A549 (cell line): ENCODE data around the gene TP53BP1. TPM values are rescaled to one million over a fixed set of nuclear protein-coding genes. Genes with fewer than 3 reads are reported as not detected.

Source experiments
- ATAC-seq, 2 experiments: fragments of 200-7000 bp in 1 of 2; fragments of >200 bp in 1 of 2; cut with Nextera tagmentation in 1 of 2; cut with Tn5 transposase in 1 of 2; 3 replicates each; pipeline versions ENCODE4 v1.8.0 to v1.9.1; 2018 to 2020; ENCODE audit warnings: mild to moderate bottlenecking in 1 of 2, moderate library complexity in 1 of 2
- CTCF ChIA-PET: fragments of 300-600 bp; sonication (Branson Sonifier 250); formaldehyde crosslinking; extraction: SDS; loops from one replicate; lab custom pipeline; 2021; ENCODE audit warnings: antibody characterized with exemption, inconsistent platforms; lab: Yijun Ruan, JAX
- POLR2A ChIA-PET: fragments of 350-600 bp; formaldehyde crosslinking; extraction: SDS; loops from one replicate; lab custom pipeline; 2021; ENCODE audit warnings: antibody characterized with exemption, inconsistent platforms; lab: Yijun Ruan, JAX
- DNase-seq, 2 experiments: peaks; one replicate each; pipeline versions ENCODE4 v3.0.0 to v3.0.0-alpha.2; 2011 to 2016; ENCODE audit warnings: low read depth in 1 of 2, low spot score in 1 of 2
- FAIRE-seq: peaks from 2 replicates; lab custom pipeline; 2011; peaks lifted over from hg19 to GRCh38; lab: Jason Lieb, UNC
- H3K27ac ChIP-seq, 2 experiments: fragments of >200 bp; sonication (Bioruptor Twin); formaldehyde crosslinking; 3 replicates each; pipeline ENCODE4 v1.5.1; 2016 to 2017
- H3K4me1 ChIP-seq: fragments of >200 bp; sonication (Bioruptor Twin); formaldehyde crosslinking; 3 replicates; pipeline ENCODE4 v1.6.1; 2016
- H3K4me2 ChIP-seq: fragments of >200 bp; sonication (Bioruptor Twin); formaldehyde crosslinking; 3 replicates; pipeline ENCODE4 v1.6.1; 2016
- H3K4me3 ChIP-seq: fragments of >200 bp; sonication (Bioruptor Twin); formaldehyde crosslinking; 3 replicates; pipeline ENCODE4 v1.5.1; 2016
- H3K9me3 ChIP-seq: fragments of >200 bp; sonication (Bioruptor Twin); formaldehyde crosslinking; 3 replicates; pipeline ENCODE4 v1.6.1; 2016
- ATOH8 ChIP-seq: fragments of 250-450 bp; sonication (Bioruptor Pico); IDR thresholded peaks from 2 replicates; pipeline ENCODE4 v1.5.0; 2020; ENCODE audit warnings: low read depth, mild to moderate bottlenecking, moderate library complexity
- BCL3 ChIP-seq: fragments of >200 bp; sonication (Bioruptor Twin); formaldehyde crosslinking; IDR thresholded peaks from 3 replicates; pipeline ENCODE4 v1.6.1; 2016
- CBX8 ChIP-seq: fragments of 200-600 bp; sonication (generic); IDR thresholded peaks from 2 replicates; pipeline ENCODE4 v1.6.1; 2016
- CEBPB ChIP-seq, 2 experiments: fragments of >200 bp in 1 of 2; sonication (Bioruptor Twin) in 1 of 2; formaldehyde crosslinking in 1 of 2; IDR thresholded peaks; 2 replicates each; pipeline ENCODE4 v1.6.1; 2012 to 2016
- EHF ChIP-seq: fragments of 250-450 bp; sonication (Bioruptor Pico); IDR thresholded peaks from 2 replicates; pipeline ENCODE4 v1.5.0; 2020; ENCODE audit warnings: mild to moderate bottlenecking
- ELK1 ChIP-seq: fragments of 150-350 bp; IDR thresholded peaks from 2 replicates; pipeline ENCODE4 v1.6.1; 2014; ENCODE audit warnings: low read depth, mild to moderate bottlenecking, low read length
- EP300 ChIP-seq, 2 experiments: fragments of >200 bp; sonication (Bioruptor Twin); formaldehyde crosslinking; IDR thresholded peaks; 2 replicates in 1 of 2; 3 replicates in 1 of 2; pipeline ENCODE4 v1.6.1; 2016 to 2017
- FOSL2 ChIP-seq, 2 experiments: fragments of 450-650 bp in 1 of 2; fragments of >200 bp in 1 of 2; sonication (Bioruptor Twin) in 1 of 2; formaldehyde crosslinking; IDR thresholded peaks; 2 replicates each; pipeline versions ENCODE4 v1.5.0 to v1.6.1; 2016 to 2020; ENCODE audit warnings: mild to moderate bottlenecking in 1 of 2, moderate library complexity in 1 of 2
- GATA3 ChIP-seq: IDR thresholded peaks from 2 replicates; pipeline ENCODE4 v1.6.1; 2012; ENCODE audit warnings: borderline replicate concordance
- HOXA7 ChIP-seq: fragments of 250-450 bp; sonication (Bioruptor Pico); IDR thresholded peaks from 2 replicates; pipeline ENCODE4 v1.5.0; 2020; ENCODE audit warnings: mild to moderate bottlenecking, moderate library complexity
- JUN ChIP-seq, 2 experiments: fragments of >200 bp; sonication (Bioruptor Twin); formaldehyde crosslinking; IDR thresholded peaks; 2 replicates in 1 of 2; 3 replicates in 1 of 2; pipeline ENCODE4 v1.6.1; 2016 to 2017
- JUNB ChIP-seq: fragments of >200 bp; sonication (Bioruptor Twin); formaldehyde crosslinking; IDR thresholded peaks from 2 replicates; pipeline ENCODE4 v1.6.1; 2016
- MAFK ChIP-seq: fragments of 450-650 bp; IDR thresholded peaks from 2 replicates; pipeline ENCODE4 v1.6.1; 2014; ENCODE audit not compliant: partially characterized antibody
- MYC ChIP-seq: IDR thresholded peaks from 2 replicates; pipeline ENCODE4 v1.6.1; 2012; ENCODE audit warnings: mild to moderate bottlenecking, inconsistent platforms, low read length, improper control_type of control experiment, borderline replicate concordance
- NPAS2 ChIP-seq: fragments of 250-450 bp; sonication (Bioruptor Pico); IDR thresholded peaks from 2 replicates; pipeline ENCODE4 v1.8.0; 2022; ENCODE audit warnings: mild to moderate bottlenecking, moderate library complexity, borderline replicate concordance
- PBX3 ChIP-seq: IDR thresholded peaks from 2 replicates; pipeline ENCODE4 v1.6.1; 2012
- POLR2AphosphoS2 ChIP-seq: conservative IDR thresholded peaks from 2 replicates; pipeline ENCODE4 v1.6.1; 2012; ENCODE audit warnings: low read length, improper control_type of control experiment, inconsistent platforms
- RCOR1 ChIP-seq: fragments of 150-350 bp; IDR thresholded peaks from 2 replicates; pipeline ENCODE4 v1.6.1; 2014; ENCODE audit warnings: antibody characterized with exemption, low read length, low read depth
- RFX5 ChIP-seq: fragments of 450-650 bp; IDR thresholded peaks from 2 replicates; pipeline ENCODE4 v1.7.1; 2014; ENCODE audit warnings: antibody characterized with exemption, mild to moderate bottlenecking, moderate library complexity
- SREBF2 ChIP-seq: fragments of 450-650 bp; IDR thresholded peaks from 2 replicates; pipeline ENCODE4 v1.6.1; 2014; ENCODE audit warnings: mild to moderate bottlenecking, moderate library complexity
- TP53 ChIP-seq: fragments of 250-450 bp; sonication (Bioruptor Pico); IDR thresholded peaks from 2 replicates; pipeline ENCODE4 v1.5.0; 2021; ENCODE audit warnings: mild to moderate bottlenecking, moderate library complexity
- ZFP36 ChIP-seq: fragments of 450-650 bp; IDR thresholded peaks from 2 replicates; pipeline ENCODE4 v1.6.1; 2014; ENCODE audit warnings: borderline replicate concordance; ENCODE audit not compliant: partially characterized antibody
- ZNF302 ChIP-seq: fragments of 250-450 bp; sonication (Bioruptor Pico); IDR thresholded peaks from 2 replicates; pipeline ENCODE4 v1.9.0; 2021; ENCODE audit warnings: inconsistent platforms, mild to moderate bottlenecking, moderate library complexity
- WGBS: methylation state at CpG from one replicate; pipeline ENCODE4 v1.1.6; 2017; ENCODE audit errors: missing lambda C conversion rate; 5-methylcytosine and 5-hydroxymethylcytosine counted together
- polyA plus RNA-seq, 4 experiments: library from polyadenylated mRNA; depleted of rRNA in 3 of 4; stranded (reverse); fragments of >200 nt; fragmentation: RNase III in 1 of 4; extraction: RNeasy Plus Mini Kit Qiagen cat#74134 plus additional on column Dnase treatment in 1 of 4; gene quantifications; 2 replicates in 3 of 4; 3 replicates in 1 of 4; pipeline ENCODE4 v1.2.3, GENCODE V29; 2011 to 2017

The TP53BP1 gene
- polyA plus RNA-seq, 2 of the 4 experiments (the other 2 are of a cell fraction) = 25.0 to 49.8 TPM

- FAIRE-seq = no peak
- H3K9me3 ChIP-seq = no peaks in the 10 kb centered on the region
- no peak overlapping the region for H3K27ac ChIP-seq
- DNase-seq = no peak
- no peak for ATAC-seq
- 73% methylated on average over 6 of the region's 12 CpGs for WGBS
- no peak overlapping the region for H3K4me3 ChIP-seq
- ChIA-PET POLR2A (no interaction called here), CTCF (interaction anchor here (2.8 kb wide), 1 partner anchor 18 kb away, joined by 7 read pairs; no protein-coding TSS in a partner anchor)
- no peak overlapping the region for H3K4me2 ChIP-seq
- TF ChIP-seq TP53 (CRISPR knock-in tag) (no peak), CEBPB (IDR thresholded peaks at IDR 0.05) (no peak), GATA3 (no peak), BCL3 (no peak), EHF (no peak), NPAS2 (no peak), RFX5 (no peak), FOSL2 (IDR thresholded peaks at IDR 0.05) (no peak), FOSL2 (CRISPR knock-in tag; IDR thresholded peaks at IDR 0.05) (no peak), MAFK (no peak), SREBF2 (no peak), CBX8 (no peak), EP300 (IDR thresholded peaks at IDR 0.05) (no peak), HOXA7 (CRISPR knock-in tag) (no peak), ZNF302 (no peak)
- H3K4me1 ChIP-seq = no peaks in the 10 kb centered on the region
These were observed 36.8 kb upstream of the TP53BP1 start for GRCh38 chr15:43529587-43530345.

- no peak overlapping the region for H3K27ac ChIP-seq
- H3K4me2 ChIP-seq = no peak overlapping the region
- ATAC-seq = no peak
- TF ChIP-seq EHF = no peak
- TF ChIP-seq JUN (IDR thresholded peaks at IDR 0.05) = no peak
- TF ChIP-seq HOXA7 (CRISPR knock-in tag) = no peak
- TF ChIP-seq, all 56 proteins: peak for 0
- H3K4me3 ChIP-seq = no peak overlapping the region
- DNase-seq (no peak), FAIRE-seq (no peak)
- H3K4me1 ChIP-seq = no peaks in the 10 kb centered on the region
- WGBS = 72% methylated on average over 15 of the region's 15 CpGs
- no peaks in the 10 kb centered on the region for H3K9me3 ChIP-seq
- POLR2A ChIA-PET = no interaction called here
- CTCF ChIA-PET = interaction anchor here (2.8 kb wide), 1 partner anchor 18 kb away, joined by 7 read pairs; no protein-coding TSS in a partner anchor
These were observed 36.2 kb upstream of the TP53BP1 start for GRCh38 chr15:43529141-43529540.

- no peak for ATAC-seq
- POLR2A ChIA-PET = no interaction called here
- H3K9me3 ChIP-seq = no peaks in the 10 kb centered on the region
- no peak for TF ChIP-seq ZFP36
- no peak for TF ChIP-seq NPAS2
- no peak for TF ChIP-seq JUNB
- no peak for TF ChIP-seq ELK1
- TF ChIP-seq MYC = no peak
- TF ChIP-seq GATA3 = no peak
- TF ChIP-seq POLR2AphosphoS2 = no peak
- no peak for TF ChIP-seq PBX3
- no peak for TF ChIP-seq RCOR1
- TF ChIP-seq ATOH8 (CRISPR knock-in tag) = no peak
- TF ChIP-seq BCL3 = no peak
- TF ChIP-seq, all 56 proteins: peak for 0
- no peak overlapping the region for H3K27ac ChIP-seq
- WGBS = 90% methylated on average over 2 of the region's 11 CpGs
- FAIRE-seq (no peak), DNase-seq (no peak)
- H3K4me3 ChIP-seq = no peak overlapping the region
- no peak overlapping the region for H3K4me2 ChIP-seq
- H3K4me1 ChIP-seq = no peaks in the 10 kb centered on the region
- CTCF ChIA-PET = interaction anchor here (0.9 to 2.8 kb wide), 2 partner anchors 17 kb away, joined by 3 to 7 read pairs; no protein-coding TSS in a partner anchor
These were observed 35.6 kb upstream of the TP53BP1 start for GRCh38 chr15:43528542-43529007.
